HG03159 (cell line): ENCODE measurements around the gene PITPNM1.

ENCODE experiments used
- ATAC-seq: cut with Tn5 transposase; IDR thresholded peaks from one replicate; pipeline ENCODE4 v1.9.1; 2021; ENCODE audit warnings: mild to moderate bottlenecking, moderate library complexity; ENCODE audit not compliant: unreplicated experiment

PITPNM1 gene

DNA sequence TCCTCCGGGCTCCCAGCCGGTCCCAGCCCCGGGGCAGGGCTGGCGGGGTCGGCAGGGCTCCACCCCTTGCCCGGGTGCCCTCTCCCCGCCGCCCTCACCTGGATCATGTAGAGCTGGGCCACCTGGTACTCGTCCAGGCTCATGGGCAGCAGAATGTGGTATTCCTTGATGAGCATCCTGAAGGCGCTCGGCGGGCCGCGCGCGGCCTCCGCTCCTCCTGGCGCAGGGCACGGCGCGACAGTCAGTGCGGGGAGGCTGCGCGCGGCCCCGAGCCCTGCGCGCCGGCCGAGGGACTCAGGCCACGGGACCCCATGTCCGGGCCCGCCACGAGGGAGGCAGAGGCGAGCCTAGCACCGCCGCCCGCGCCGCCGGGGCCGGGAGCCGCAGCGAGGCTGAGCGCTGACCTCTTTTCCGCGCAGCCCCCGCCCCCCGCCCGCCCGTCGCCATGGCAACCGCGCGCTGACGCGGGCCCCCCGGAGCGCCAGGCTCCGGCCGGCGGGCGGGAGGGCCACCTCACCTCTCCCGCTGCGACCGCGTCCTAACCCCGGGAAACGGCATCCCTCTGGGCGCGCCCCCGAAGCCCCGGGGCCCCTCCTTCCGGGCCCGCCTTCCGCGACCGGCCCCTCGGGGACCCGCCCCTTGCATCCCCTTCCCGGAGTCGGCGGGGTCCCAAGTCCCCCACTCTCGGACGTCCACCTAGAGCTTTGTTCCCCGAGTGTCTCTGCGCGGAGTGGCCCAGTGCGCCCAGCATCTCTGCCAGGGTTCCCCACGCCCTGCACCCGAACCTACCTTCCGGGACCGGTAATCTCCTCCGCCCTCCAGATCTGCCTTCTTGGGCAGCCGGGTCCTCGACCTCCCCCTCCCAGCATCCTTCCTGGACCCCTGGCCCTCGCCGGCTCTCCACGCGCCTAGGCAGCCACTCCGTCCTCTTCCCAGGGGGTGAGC lies 886 bp downstream of the PITPNM1 start:
- ATAC-seq: no peak

DNA sequence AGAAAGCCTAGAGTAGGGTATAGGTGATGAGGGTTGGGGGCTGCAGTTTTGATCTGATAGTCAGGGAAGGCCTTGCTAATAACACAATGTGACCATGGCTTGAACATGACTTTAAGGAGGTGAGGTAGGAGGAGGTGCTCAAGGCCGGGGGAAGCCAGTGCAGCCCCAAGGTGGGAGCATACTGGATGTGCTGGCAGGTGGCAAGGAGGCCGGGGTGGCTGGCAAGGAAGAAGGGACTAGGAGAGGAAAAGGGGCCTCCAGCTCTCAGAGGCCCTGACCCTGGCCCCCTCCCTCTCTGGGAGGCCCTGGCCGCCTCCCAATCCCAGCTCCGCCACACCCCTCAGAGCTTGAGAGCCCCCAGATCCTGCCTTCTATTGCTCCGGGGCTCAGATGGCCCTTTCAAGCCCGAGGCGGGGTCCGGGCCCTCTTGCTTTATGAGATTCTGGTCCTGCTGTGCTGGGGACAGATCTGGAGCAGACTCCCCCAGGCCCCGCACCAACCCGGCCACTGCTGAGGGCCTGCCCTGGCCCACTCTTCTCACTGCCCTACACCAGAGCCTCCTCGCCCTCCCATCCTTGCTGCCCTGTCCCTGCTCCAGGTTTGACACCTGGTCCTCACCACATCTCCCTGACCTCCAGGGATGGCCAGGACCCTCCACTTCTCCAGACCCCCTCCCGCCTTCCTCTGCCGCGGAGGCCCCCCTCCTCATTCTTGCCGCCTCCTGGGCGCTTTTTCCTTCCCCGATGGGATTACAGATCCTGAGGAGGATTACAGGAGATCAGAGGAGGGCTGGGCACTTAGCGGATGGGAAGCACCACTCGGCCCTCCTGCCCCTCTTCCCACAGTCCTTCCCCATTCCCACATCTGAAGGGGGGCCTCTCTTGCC lies 1.8 kb downstream of the PITPNM1 start:
- ATAC-seq: no peak

DNA sequence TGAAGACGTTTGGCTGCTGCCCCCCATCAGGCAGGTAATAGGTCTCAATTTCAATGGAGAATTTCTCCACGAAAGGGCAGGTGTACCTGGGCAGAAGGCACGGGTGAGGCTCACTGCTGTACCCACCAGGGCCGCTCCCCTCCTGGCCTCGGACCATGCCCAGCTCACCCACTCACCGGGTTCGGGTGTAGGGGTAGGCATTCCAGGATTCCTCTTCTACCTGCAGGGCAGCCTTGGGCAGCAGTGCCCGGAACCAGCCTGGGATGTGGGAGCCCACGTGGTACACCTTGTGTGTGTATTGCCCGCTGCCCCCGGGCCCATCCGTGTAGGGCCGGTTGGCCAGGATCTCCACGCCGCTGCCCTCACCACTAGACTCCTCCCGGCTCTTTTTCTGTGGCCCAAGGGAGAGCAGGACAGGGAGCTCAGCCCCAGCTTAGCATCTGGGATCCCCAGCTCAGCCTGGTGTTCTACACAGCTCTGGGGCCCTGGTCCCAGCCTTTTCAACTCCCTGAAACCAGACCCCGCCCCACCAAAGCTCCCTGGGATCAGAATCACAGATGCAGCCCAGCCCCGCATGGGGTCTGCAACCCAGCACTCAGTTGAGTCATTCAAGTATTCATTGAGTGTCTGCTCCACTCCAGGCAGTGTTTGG lies 2.7 kb downstream of the PITPNM1 start:
- ATAC-seq: no peak

DNA sequence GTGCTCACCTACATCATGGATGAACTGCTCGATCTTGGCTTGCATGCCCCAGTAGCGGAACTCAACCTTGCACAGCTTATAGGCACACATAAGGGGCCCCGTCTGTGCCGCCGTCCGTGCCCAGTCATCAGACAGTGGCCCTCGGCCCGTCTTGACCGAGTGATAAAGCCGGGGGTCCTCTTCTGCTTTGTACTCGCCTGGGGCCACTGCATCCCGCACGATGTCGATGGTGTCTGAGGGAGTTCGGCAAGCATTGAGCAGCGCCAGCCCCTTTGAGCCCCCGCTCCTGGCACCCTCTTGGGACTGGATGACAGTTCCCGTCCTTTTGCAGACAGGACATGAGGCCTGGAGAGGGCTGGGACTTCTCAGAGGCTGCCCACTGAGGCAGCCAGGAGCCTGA lies 3.3 kb downstream of the PITPNM1 start:
- no peak for ATAC-seq

DNA sequence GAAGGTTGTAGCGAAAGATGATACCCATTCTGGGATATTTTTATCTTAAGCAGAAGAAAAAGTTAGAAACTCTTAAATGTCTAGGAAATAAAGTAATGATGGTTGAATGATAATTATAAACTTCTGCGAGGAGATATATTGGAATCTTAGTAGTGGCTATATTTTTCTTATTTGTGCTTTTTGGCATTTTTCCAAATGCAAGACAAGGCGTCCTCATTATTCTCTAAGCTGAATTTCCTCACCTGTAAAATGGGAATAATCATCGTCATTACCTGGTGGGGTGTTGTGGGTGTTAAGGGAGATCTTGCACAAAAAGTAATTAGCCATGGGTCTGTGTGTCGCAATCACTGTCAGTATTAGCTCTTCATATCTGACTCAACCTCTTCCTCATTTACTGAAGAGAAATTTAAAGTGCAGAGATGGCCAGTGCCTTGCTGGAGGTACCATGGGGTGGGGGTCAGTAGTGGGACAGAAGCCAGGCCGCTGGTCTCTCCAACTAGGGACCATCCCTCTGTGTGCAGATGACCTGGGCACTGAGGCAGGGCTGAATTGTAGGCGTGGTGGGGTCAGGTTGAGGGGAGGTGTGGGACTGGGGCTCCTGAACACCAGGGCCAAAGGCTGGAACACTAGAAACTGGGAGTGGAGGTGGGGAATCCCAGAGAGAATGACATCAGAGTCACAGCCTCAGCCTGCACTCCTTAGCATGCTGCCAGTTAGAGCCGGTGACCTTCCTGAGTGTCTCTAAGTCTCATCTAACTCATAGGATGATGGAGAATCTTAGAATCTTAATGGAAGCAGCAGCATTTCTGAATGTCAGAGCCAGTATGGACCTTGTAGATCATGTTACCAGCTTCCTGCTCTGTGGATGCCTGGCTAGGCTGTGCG lies 4.1 kb downstream of the PITPNM1 start:
- no peak for ATAC-seq

DNA sequence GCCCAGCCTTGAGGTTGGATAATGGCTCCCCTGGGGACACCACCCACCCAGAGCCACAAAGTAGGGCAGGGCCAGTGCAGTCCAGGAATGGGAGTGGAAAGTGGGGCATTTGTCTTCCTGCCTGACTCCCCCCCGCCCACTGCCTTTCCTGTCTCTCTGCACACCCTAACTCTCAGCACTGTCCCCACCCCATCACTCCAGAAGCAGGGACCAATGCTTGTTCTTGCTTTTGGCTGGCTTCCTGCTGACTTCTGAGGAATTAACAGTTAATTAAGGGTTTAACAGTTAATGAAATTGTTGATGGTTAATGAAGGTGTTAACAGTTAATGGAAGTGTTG lies 4.7 kb downstream of the PITPNM1 start:
- no peak for ATAC-seq

DNA sequence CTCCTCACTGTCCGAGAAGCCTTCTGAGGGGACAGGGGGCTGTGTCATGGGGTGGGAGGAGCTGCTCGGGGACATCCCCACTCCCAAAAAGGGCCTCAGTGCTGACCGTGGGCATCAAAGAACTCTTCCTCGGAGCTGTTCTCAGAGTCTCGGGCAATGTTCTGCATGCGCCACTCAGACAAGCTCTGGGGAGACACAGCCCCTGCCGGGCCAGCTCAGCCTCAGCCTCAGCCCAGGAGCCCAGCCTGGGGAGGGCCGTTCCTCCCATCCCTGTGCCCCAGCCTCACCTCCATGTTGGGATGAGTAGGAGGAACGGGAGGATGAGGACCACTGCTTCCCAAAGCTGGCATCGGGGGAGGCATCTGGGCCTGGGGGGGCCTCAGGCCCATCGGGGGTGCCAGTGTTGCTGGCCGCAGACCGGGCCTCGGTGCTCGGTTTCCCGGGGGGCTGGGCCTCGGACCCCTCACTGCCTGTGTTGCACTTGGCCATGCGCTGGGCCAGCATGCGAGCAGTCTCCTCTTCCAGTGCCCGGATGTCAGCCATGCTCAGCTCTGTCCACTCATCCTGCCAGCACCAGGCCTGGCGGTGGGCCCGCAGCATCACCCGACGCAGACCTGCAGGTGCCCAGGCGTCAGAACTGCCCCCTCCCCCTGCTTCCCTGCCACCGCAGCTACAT lies 5.2 kb downstream of the PITPNM1 start:
- no peak for ATAC-seq

DNA sequence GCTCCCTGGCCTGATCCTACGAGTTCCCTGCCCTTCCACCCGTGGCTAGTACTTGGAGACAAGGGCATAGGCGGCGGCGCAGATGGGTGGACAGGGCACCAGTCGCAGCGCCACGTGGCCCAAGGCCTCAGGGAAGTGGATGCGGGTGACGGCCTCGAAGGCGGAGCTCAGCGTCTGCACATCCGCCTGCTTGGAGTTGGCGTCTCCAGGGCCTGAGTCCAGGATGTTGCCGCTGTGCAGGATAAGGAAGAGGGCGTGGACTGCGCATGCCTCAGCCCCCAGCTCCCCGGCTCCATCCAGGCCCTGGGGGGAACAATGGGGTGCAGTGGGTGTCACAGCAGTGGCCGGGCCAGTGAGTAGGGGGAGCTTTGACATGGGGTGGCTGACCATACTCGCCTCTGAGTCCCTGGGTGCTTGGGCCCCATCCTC lies 6.6 kb downstream of the PITPNM1 start:
- no peak for ATAC-seq

DNA sequence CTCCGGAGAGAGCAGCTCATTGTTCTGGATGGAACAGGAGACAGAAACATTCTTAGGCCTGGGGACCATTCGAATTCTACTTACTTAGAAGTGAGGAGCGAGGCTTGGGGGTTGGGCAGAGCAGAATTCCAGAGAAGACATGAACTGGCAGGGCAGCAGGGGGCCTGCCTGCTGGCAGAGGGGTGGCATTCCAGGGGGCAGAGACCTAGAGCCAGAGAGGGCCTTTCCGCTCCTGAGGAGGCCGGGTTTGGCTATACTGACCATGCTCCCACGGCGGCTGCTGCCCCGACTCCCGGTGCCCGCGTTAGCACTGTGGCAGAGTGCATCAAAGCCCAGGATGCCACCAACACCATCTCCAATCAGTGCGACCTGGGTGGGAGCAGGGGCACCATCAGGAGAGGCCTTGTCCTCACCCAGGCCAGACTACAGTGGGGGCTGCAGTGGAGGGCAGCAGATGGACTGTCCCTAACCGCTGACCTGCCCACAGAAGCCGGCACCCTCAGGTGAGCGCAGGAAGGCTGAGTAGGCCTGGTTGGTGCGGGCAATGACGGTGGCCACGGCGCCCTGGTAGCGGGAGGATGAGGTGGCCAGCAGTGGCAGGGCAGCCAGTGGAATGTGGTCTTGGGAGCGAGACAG lies 7.4 kb downstream of the PITPNM1 start:
- ATAC-seq: no peak

DNA sequence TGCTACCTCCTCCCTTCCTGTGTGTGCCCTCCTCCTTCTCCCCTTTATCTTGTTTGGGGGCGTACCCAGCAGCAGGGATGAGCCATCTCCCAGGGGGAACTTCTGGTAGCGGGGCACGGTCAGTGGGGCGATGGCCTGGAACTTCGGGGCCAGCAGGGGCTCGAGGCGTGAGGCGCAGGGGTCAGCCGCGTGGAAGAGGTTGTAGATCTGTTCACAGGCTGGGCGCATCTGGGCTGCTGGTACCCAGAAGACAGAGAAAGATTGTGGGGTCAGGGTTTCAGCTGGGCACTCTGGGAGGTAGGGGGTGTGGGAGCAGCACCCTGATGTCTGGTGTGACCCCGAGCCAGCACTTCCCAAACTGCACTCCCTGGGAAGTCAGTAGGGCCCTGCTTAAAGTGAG lies 9.1 kb downstream of the PITPNM1 start:
- ATAC-seq: no peak

DNA sequence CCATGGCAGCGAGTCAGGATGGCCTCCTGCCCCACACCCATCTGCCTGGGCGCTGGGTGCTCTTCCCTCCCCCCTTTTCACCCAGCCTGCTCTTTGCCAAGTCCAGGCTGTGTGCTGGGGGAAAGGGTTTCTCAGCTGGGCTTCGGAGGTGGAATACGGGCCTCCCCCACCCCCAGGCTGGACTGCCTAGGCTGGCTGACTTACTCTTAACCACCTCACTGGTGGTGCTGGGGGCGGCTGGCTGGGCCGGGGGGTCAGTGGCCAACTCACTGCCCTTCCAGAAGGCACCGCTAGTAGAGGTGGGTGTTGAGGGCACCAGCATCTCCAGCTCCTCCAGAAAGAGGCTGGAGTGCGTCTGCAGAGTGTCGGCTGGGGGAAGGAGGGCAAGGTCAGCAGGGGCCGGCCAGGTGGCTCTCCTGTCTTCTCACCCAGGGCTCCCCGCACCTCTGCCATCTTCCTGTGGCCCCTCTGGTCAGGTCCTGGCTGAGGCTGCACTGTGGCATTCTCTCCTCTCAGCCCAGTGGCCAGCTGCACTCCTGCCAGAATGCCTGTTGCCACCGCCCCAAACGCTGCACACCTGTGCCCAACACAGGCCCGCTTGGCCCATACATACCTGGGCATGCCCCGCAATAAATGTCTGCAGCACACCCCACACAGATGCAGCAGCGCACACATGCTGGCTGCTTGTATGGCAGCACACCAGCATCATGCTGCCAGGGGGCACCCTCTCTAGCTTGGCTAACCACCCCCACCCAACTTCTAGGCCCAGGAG lies 9.7 kb downstream of the PITPNM1 start:
- ATAC-seq: no peak

DNA sequence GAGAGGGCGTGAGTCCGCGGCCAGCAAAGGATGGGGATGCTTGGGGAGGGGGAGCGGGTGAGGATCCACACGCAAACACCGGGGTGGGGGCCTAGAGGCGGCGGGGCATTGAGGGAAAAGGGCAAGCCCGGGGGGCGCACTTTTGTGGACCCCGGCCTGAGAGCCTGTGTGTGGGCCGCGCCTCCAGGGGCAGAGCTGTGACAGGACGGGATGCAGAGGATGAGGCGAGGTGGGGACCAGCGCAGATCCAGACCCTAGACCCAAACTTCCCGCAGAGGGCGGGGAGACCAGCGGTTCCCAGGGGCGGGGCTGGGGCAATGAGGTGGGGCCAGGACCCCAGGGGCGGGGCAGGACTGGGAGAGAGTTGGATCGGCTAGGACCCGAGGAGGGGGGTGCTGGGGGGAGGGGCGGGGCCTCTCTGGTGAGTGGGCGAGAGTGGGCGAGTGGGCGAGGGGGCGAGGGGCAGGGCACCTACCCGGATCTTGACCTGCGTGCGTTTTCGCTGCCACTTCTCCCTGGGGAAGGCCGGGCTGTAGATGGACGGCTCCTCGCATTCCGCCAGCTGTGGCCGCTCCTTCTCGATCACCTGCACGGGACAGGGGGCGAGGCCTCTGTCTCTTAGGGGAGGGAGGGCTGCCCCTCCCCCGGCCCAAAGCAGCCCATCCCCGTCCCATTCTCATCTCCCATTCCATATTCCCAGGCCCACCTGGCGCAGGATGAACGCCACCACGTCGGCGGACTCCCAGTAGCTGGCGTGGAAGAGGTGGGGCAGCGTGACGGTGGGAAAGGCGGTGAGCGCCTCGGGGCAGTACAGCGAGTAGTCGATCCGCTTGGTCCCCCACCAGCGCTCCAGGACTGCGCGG lies 10.6 kb downstream of the PITPNM1 start:
- ATAC-seq: no peak

DNA sequence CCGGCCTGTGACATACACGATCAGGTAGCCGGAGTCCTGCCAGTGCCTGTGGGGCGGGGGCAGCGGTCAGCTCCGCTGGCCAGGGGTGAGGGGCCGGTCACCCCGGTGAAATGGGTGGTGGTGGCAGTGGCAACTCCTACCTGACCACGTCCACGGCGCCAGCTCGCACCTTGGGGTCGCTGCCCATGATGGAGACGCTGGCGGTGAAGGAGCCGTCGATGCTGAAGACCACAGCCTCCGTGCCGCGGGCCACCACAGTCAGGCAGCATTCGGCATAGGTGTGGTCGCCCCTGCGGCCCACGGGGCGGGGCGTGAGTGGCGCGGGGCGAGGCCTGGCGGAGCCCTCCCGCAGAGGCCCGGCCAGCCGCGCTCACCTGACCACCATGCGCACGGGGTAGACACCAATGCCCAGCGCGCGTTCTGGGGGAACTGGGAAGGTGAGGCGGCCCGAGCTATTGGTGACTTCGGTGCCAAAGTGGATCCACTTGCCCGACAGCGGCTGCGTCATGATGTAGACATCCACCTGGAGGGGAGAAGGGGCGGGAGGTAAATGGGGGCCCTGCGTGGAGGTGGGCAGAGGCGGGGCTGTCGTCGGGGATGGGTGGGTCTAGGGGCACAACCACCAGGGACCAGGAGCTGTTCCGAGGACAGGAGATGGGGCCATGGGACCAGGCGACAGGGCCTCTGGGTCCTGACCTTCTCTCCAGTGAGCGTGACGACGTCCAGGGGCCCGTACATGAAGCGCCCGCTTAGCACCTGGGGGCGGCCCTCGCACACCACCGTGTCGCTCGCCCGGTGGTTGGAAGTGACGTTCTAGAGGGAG lies 11.4 kb downstream of the PITPNM1 start:
- ATAC-seq: no peak

DNA sequence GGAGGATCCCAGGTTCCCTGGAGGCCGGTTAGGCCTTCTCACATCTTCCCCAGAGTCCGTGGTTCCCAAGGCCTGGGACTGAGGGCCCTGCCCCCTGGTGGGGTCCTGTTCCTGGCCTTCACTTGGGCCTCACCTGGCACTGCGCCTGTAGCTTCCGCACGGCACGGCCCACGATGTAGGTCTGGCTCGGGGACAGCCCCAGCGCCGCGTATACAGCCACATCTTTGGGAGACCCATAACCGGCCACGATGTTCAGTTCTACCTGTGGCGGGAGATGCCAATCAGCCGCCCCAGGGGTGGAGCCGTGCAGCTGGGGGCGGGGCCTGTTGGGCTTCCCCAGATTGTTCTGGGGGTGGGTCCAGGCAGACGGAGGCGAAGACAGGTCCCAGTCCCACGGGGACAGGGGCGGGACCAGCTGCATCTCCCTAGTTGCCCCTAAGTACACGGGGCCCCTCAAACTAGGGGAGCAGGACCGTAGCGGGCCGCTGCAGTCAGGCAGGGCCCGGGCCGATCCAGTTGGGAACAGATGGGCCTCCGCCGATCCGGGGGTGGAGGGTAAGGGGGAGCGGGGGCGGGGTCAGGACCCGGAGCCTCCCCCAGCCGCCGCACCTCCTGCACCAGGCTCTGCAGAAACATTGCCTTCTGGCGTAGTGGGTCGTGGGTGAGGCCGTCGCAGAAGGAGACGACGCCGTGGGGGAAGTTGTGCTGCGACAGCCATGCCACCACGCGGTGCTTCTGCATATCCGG lies 12.2 kb downstream of the PITPNM1 start:
- ATAC-seq: no peak

DNA sequence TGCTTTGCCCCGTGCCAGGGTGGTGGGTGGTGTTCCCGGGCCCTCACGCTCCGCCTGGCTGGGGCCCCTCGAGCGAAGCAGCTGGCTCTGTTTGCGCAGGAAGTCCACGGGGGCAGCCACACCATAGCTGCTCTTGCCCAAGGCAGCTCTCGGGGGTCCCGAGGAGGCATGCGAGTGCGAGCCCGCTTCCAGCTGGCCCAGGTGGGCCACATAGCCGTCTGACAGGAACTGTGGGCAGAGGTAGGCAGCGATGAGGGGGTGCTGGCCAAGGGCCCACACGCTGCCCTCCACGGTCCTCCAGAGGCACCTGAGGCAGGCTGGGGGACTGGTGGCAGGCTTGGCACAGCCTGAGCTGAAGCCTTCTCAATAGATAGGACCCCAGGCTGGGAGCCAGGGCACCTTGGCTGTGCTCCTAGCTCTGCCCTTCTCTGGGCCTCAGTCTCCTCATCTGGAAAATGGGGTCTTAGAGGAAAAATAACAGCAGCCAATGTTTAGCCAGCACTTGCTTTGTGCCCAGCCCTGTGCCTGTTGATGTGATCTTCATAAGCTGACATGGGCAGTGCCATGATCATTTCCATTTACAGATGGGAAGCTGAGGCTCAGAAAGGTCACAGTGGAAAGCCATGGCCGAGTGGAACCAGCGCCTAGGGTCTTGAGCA lies 13.0 kb downstream of the PITPNM1 start:
- ATAC-seq: no peak
